ENCODE measurements around the gene TNS4. TPM values are rescaled to one million over a fixed set of nuclear protein-coding genes. Genes with fewer than 3 reads are reported as not detected.

Gene TNS4
- polyA plus RNA-seq, 3 donors: 0.06 to 0.17 TPM; not detected in 1

DNA sequence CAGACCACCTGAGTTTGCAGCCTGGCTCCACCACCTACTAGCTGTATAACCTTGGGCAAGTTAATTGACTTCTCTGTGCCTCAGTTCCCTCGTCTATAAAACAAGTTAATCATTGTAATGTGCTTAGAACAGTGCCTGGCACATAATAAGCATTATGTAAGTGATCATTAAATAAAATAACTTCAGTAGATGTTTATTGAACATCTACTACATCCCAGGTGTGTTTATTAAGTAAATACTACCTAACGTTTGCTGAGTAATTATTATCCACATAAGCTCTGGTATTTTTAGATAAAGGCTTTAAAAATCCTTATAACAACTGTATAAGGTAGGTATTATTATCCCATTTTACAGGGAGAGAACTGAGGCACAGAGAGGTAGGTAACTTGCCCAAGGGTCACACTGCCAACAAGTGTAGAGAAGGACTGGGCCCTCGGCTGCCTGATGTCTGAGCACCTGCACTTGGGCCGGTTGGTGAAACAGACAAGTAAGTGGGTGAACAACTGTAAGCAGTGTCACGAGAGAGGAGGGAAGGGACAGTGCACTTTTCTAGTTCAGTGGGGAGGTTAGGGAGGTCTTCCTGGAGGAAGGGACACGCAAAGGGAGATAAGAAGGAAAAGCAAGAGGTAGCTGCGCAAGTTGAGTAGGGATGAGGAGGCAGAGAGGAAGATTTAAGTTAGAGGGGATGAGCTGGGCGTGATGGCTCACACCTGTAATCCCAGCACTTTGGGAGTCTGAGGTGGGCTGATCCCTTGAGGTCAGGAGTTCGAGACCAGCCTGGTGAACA is 4.6 kb downstream of the TNS4 start:
- no peak for DNase-seq (ENCODE audit: low read depth in 3 of 3, low spot score in 2 of 3)

DNA sequence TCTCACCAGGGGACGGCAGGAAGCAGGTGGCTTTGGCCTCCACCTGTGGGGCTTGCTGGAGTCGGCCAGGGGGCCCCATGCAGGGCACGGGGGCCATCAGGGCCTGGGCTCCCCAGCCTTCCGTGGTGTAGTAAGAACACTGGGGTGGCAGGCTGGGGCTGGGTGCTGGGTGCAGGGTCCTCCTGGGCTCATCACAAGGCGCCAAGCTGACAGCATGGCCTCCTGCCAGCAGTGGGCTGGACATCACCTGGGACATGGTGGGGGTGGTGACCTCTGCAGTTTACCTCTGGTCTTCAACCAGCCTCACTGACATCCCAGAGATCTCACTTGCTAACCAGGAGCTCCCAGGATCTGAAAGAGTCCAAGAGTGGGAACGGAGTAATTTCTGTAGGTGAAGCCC is 5.3 kb downstream of the TNS4 start:
- no peak for DNase-seq (ENCODE audit: low read depth in 3 of 3, low spot score in 2 of 3)

DNA sequence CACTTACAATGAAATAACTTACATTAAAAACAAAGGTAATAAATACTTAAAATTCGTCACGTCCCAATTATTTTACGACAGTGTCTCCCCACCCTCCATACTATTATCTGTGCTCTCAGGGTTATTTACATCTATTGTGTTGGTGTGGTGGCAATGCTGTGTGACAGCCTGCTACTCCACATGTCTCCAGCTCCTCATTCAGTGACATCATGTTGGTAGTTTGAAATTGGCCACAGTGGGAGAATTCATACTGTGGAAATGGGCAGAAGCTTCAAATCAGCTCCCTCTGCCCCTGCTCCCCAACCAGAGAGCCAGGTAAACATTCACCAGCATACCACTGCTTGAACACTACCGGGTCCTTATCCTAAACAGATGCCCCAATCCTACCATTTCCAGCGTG is 6.3 kb downstream of the TNS4 start:
- DNase-seq (ENCODE audit: low read depth in 3 of 3, low spot score in 2 of 3): no peak

DNA sequence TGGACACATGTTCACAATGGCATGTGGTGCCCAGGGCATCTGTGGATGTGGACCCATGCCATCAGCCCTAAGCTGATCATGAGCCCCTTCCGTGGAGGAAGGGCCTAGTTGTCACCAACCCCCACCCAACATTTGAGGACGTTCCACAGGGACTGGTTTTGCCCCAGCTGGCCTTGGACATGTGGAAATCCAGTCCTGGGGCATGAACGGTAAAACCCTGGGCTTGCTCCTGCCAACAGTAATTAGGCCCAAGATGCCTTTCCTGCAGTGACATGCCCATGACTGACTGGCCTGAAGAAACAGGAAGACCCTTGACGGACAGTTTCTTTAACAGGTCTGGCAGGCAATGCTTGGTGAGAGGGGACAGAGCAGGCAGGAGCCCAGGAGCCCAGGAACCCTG is 7.7 kb downstream of the TNS4 start:
- DNase-seq (ENCODE audit: low read depth in 3 of 3, low spot score in 2 of 3): no peak

DNA sequence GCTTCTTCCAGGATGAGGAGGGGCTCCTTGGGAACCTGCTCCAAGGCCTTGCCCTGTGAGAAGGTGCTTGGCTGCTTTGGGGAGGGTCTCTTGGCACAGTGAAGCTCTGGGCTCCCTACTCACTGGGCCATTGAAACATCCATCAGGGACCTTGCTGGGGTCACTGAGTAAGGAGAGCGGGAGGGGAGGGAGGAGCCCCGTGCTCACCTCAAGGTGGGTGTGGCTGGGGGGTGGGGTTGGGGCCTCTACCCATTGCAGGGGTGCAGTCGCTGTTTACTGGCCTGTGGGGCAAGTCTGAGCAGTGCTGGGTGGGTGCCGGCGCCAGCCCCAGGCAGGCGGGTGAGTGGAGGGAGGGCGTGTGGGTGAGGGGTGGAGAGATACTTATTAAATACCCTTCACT is 9.9 kb downstream of the TNS4 start:
- DNase-seq (ENCODE audit: low read depth in 3 of 3, low spot score in 2 of 3): no peak

GRCh38 chr17:40490982-40491381 is 10.4 kb downstream of the TNS4 start:
- DNase-seq (ENCODE audit: low read depth in 3 of 3, low spot score in 2 of 3): no peak

GRCh38 chr17:40490289-40490853 is 11.1 kb downstream of the TNS4 start:
- no peak for DNase-seq (ENCODE audit: low read depth in 3 of 3, low spot score in 2 of 3)

- no peak for DNase-seq (ENCODE audit: low read depth in 3 of 3, low spot score in 2 of 3)
Observed at GRCh38 chr17:40487371-40488020, 13.9 kb downstream of the TNS4 start.

DNA sequence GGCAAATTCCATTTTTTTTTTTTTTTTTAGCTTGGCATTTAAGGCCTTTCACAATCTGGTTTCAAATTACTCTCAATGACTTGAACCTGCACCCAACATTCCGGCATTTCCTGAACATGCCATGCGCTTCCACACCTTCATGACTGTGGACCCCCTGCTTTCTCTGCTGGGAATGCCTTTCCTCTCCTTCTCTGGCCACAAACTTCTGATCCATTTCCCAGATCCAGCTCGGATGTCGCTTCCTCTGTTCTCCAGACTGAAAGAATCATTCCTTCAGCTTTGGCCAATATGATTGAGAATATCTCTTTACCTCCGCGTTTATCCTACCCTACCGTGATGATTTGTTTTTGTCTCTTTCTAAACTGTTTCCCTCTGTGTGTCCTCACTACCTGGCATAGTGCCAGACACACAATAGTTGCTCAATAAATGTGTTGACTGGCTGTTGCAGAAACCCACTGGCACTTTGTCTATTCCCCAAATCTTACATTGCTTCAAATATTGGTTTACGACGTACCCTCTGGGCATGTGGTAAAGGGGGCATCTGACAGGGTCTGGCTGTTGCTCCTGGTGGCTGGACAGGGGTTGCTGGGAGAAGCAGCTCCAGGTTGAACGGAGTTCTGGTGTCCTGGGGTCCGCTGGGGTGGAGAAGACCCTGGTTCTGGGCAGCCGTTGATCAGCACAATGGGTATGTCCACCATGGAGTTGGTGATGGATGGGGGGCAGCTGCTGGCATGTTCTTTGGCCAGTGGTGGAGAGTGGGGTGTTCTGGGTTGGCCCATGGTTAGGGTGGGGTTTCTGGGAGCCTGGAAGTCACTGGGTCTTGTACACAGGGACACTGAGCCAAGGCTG is 14.7 kb downstream of the TNS4 start:
- DNase-seq (ENCODE audit: low read depth in 3 of 3, low spot score in 2 of 3): no peak

DNA sequence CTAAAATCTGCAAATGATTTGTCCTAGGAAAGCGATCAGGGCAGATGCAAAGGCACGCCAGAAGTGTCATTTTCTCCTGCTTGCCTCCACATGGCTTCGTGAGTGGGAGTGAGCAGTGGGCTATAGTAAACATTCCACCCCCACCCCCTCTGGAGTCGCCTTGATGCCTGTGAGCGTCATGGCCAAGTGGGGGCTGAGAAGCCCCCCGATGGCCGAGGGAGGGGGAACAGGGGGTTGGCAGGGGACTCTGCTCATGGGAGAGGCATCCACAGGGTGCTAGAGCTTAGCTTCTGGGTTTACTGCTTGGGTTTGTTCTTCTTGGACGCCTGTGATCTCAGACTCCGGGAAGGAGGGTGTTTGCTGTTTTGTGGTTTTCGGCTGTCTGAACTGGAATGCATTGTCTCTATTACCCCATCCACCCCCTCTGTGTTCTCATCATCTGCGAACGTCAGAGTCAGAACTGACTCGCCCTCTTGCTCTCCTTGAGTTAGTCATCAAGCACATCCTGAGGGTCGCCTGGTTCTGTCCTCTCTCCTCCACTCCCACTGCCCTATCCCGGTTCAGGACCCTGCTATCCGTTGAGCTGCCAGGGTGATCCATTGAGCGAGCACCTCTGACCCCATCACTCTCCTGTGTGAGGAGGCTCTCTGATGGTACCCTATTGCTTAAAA is 15.4 kb downstream of the TNS4 start:
- no peak for DNase-seq (ENCODE audit: low read depth in 3 of 3, low spot score in 2 of 3)

DNA sequence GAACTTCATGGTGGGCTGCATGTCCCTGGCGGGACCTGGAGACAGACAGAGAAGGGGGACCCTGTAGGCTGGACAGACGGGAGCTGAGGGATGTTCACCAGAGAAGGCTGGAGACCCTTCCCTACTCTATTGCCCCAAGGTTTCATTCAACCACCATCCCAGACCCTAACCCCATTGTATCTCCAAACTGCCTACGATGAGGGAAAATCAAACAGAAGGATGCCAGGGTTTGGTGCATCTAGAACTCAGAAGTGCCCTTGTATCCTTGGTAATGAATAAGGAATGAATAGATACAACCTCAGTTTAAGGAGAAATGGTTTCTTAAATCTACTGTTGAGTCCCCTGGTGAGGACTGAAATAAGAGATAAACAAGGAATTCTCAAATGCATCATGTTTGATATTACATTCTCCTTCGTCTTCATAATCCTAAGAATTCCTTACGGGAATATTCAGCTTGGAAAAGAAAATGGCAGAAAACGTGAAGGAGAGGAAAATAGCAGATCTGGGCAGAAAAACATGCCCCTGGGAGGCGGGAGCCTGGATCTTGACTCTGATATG is 16.4 kb downstream of the TNS4 start:
- DNase-seq (ENCODE audit: low read depth in 3 of 3, low spot score in 2 of 3): no peak

DNA sequence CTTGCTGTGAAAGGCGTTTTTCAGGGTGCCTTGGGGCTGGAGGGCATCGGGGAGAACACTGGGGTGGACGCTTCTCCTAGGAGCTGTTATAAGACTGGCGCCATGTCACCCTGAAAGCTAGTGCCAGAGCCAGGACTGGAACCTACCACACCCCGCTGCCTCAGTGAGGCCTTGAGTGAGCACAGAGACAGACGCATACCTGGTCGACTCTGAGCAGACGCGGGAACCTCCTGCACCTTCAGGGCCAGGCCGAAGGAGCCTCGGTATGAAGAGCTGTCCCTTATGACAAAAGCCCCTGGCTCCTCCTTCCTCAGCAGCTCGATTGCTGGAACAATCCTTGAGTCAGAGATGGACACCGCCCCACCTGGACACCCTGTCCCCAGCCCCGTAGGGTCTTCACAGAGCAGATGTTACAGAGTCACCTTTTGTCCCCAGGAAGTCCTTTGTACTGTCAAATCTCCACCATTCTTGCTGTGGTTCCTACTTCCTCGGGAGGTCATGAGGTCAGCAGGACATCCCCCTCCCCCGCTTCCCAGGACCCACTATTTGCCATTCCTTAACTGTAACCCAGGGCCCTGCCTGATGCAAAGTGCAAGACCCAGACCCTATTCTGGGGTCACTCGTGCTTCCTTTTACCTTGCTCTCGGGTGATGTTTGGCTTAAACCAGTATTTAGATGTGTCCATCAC is 17.0 kb downstream of the TNS4 start:
- DNase-seq (ENCODE audit: low read depth in 3 of 3, low spot score in 2 of 3): no peak

GRCh38 chr17:40483679-40484078 is 17.7 kb downstream of the TNS4 start:
- no peak for DNase-seq (ENCODE audit: low read depth in 3 of 3, low spot score in 2 of 3)

- DNase-seq (ENCODE audit: low read depth in 3 of 3, low spot score in 2 of 3): no peak
Observed at GRCh38 chr17:40482722-40483121, 18.7 kb downstream of the TNS4 start.

- DNase-seq (ENCODE audit: low read depth in 3 of 3, low spot score in 2 of 3): no peak
Observed at GRCh38 chr17:40481106-40481505, 20.3 kb downstream of the TNS4 start.

DNA sequence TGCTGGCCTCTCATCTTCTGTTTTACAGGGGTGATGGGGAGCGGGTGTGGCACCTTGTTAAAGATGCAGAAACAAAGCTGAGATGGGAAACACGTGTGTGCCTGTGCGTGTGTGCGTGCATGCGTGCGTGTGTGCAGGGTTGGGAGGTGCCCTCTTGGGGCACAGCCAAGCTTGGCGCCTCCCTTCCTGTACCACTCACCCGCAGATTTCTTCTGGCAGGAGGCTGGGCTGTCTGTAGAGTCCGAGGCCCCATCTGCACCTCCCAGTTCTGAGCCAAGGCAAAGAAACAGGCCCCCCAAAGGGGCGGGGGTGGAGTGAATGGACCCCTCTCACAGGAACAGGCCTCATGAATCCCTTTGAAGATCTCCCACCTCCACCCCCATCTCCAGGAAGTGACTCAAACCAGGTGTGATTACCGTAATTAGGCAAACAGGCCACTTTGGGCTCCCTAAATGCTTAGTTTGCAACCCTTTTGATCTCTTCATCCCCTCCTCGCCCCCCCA is 20.9 kb downstream of the TNS4 start:
- no peak for DNase-seq (ENCODE audit: low read depth in 3 of 3, low spot score in 2 of 3)

GRCh38 chr17:40479754-40480480 is 21.5 kb downstream of the TNS4 start:
- no peak for DNase-seq (ENCODE audit: low read depth in 3 of 3, low spot score in 2 of 3)

DNA sequence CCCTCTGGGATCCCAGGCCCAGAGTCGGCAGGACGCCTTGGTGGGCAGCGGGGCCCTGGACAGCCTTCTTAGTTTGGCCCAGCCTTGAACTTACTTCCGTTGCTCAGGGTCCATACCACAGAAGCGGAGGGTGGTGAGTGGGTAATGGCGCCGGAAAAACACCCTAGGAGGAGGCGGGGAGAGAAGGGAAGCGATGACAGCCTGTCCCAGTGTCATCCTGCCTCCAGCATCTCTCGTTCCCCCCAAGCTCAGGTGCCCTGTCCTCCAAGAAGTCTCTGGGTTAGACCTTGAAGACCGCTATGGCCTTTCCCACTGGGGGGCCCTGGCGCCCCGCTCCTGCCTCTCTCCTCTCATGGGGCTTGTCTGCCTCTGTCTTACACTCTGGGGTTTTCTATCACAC is 22.9 kb downstream of the TNS4 start:
- DNase-seq (ENCODE audit: low read depth in 3 of 3, low spot score in 2 of 3): no peak

DNA sequence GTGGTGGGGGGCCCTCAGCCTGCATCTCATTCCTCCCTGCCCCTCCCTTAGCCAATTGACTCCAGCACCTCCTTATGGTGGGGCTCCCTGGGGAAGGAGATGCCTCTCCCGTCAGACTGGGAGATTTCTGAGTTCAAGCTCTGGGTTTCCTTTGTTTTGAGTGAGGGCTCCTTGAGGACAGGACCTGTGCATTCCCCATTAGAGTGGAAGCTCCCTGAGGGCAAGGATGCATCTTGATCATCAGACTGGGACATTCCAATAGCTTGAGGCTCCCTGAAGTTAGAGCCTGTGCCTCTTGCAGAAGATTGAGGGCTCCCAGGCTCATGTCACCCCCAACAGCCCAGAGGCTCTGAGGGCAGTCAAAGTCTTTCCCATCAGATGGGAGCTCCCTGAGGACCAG is 23.6 kb downstream of the TNS4 start:
- DNase-seq (ENCODE audit: low read depth in 3 of 3, low spot score in 2 of 3): no peak

Measured in right renal cortex interstitium (tissue), 3 donors.